GM18873 (cell line): Measurements from ENCODE around the gene DLG2.
"Not testable (repeated sequence)": the region's sequence is repeated elsewhere in the genome, so short reads cannot be mapped to it uniquely, and the experiment has no call there.

ENCODE experiments used
- ATAC-seq: cut with Tn5 transposase; IDR thresholded peaks from one replicate; pipeline ENCODE4 v1.9.1; 2021; ENCODE audit warnings: mild to moderate bottlenecking, moderate library complexity, moderate number of reproducible peaks; ENCODE audit not compliant: unreplicated experiment, low FRiP score

DLG2 gene

DNA sequence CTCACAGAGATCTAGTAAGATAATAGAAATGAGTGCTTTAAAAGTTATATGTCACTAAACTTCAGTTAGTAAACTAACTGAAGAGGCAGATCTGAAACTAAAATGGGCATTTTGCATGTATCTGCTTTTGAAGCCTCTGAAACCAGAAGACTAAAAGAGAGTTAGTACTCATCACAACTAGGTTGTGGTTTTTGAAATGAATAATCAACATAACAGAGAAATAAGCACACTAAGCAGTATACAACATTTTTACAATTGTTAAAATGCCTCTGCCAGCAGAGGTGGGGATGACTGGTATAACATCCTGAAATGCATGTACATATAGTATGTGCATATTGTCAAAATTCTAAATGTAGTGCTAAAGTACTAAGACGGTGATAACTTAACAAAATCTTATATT is 564.5 kb downstream of the DLG2 start:
- peak; percentile 100 for ATAC-seq

DNA sequence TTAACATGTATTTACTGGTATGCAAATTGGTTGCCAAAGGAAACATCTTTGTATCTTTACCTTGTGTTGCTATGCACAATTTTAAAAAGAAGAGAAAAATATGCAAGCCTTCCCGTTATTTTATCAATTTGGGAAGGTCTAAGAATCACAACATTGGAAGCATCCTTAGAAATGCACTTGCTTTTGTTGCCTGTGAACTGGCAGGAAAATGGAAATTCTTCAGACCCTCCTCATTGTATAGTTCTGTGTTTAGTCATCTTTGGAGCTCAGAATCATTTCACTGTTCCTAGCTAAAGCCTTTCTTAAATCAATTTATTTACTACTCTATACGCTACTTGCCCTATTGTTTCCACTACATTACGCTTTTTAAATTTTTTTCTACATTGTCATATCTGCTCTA is 574.5 kb downstream of the DLG2 start:
- ATAC-seq: no peak

DNA sequence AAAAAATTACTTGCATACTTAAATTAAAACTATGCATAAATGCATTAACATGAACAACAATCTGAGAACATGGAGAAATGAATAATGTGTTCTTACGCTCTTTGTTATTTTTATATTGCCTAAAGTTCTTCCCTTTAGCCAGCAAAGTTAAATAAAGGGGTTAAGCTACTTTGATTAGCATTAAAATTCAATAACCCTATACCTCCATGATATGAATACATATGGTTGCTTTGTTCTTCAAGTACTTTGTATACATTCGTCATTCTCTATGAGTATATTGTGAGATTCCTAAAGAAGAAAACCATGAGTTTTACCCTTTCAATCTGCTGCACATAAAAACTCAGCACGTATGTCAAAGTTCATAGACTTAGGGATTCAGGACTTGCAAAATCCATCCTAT is 578.3 kb downstream of the DLG2 start:
- no peak for ATAC-seq

DNA sequence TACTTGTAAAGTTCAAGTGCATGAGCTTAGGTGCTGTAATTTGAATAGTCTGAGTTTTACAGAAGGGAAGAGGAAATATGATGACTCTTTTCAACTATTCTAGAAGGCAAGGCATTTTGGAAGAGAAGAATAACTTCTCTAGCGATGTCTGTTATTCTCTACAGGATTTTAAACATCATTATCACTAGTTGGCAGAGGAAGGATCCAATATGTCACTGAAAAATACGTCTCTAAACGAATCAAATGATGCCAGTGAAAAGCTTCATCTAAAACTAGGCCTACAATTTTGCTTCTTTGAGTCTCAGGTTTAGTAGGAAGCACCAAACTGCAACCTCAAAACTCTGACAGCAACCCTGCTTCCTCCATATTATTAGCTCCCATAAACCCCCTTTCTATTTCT is 581.4 kb downstream of the DLG2 start:
- ATAC-seq: no peak

DNA sequence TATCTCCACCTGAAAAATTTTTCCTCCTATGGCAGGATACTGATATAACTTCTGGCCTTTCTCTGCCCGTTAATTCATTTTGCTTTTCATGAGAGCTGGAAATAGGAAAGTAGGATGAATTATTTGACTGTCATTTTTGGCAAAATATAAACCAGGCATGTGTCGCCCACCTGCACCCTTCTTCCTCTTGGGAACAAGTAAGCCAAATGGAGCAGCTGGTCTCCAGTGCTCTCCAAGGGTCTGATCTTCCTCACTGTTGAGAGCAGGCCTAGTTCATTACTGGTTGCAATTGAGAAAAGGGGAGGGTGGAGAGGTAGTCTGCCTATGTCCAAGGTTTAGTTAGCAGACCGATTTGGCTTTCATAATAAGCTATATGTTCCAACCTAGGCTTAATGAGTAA is 582.2 kb downstream of the DLG2 start:
- no peak for ATAC-seq

DNA sequence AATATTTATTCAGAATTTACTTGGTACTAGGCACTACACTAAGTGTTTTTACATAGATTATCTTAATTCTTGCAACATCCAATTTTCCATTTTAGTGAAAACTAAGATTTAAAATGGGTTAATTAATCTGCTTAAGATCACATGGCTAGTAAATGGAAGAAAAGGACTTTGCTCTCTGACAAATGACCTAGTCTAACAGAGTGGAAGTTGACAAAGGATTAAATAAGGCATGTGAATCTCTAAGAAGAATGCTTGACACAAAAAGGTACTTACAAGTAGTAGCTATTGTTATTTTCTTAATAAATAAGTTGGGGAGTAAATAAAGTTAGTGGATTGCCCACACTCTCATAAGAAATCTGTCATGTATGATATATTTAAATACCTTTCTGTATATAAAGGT is 584.8 kb downstream of the DLG2 start:
- no peak for ATAC-seq

DNA sequence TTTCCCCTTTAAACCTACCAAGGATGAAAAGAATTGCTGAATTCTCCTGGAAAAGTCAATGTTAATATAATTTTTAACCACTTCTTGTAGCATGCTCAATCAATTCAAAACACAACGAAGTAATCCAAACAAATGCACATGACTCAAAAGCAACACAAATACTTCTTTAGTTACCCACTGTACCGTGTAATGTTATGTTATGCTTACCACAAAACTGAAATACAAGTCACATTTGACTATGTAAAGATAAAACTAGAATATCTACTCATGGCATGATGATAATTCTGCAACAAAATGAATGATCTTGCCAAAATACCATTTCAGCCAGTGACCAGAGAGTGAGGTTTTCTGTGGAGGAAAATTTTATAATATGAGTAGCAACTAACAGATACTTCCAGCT is 587.0 kb downstream of the DLG2 start:
- ATAC-seq: no peak

DNA sequence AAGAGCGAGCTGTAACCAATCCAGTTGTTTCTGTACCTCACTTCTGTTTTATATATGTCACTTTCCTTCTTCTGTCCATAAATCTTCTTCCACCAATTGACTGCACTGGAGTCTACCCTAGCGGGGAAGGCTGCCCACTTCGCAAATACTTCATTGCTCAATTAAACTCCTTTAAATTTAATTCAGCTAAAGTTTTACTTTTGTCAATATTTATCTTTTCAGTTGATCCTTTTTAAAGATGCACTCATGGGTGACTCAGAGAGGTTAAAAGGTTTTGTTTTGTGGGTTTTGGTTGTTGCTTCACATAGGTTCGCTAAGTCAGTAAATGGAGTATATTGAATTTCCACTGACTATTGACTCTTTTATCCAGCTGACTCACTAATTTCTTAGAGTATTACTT is 597.2 kb downstream of the DLG2 start:
- ATAC-seq: no peak

DNA sequence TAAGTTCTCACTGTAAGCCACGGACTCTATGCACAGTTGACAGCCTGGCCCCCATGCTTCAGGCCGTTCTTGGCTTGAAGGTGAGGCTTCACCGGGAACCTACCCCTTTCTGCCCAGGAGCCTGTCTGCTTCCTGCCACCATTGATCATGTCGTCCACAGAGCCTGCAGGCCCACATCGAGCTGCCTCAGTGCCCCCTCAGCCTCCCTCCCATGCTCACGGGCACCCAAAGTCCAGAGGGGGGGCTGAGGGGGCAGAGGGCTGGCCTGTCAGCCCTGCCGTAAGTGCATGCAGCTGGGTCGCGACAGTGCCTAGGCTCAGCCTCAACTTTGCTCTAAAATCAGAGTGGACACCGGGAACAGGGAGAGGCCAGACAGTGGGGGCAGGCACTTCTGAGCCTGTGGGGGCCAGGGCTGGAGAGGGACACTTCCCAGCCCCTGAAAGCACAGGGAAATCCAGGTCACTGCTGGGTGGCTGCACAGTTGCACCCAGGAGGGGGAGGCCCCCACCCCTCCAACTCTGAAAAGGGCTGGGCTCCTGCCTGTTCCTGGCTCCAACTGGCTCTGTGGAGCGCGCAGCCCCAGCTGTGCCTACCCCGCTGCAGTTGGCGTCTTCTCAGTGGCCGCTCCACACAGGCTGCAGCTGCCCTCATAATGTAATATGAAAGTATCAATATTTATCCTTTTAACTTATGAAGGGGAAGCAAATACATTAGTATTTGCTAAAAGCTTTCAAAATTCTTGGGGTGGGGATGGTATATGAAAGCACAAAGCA is 598.6 kb downstream of the DLG2 start:
- no peak for ATAC-seq

DNA sequence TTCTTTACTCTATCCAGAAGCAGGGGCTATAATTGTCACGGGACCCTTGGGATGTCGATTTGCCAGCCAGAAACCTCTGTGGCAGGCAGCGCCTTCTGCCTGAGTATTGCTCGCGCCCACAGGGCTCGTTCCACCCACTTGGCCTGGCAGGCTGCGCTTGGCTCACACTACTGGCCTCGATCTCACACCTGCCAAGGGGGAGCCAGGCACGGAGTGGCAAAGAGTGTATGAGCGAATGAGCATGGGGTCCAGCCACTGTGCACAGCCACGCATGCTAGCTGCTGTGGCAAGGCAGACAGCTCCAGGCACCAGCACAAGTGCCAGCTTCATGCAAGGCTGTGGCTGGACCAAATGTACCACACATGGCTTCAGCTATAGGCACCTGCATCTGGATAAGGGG is 599.8 kb downstream of the DLG2 start:
- no peak for ATAC-seq

DNA sequence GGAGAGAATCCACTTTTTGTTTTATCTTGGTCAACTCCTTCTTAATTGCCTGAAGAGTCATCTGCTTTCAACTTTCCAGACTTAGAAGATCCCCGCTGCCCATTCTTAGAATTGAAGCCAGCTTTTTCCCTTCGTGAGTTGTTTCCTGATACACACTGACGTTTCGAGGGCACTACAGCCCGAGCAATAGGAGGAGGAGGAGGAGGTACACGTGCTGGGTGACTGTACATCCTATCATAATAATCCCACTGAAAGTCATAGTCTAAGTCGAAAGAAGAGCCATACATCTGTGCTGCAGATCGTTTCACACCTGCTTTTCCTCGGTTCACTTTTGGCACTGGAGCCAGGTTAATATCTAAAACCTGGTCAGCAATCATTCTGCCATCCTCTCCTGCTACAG is 606.1 kb downstream of the DLG2 start:
- no peak for ATAC-seq

DNA sequence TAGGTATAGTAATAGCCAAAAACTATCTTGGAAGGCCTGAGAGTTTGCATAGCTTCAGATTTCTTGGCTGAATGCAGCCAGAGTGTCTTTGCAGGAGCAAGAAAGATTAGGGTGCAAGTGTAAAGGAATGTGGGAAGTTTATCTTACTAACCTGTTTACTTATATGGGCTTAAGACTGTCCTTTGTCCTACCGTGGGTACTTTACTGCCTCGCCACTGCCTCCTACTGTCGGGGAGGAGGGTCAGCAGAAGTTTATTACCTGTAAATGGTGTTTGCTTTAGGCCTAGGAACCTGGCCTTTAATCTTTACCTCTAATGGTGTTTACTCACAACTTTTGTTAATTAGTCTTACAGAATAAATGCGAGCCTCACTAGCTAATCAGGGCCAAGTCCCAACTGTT is 633.8 kb downstream of the DLG2 start:
- no peak for ATAC-seq

DNA sequence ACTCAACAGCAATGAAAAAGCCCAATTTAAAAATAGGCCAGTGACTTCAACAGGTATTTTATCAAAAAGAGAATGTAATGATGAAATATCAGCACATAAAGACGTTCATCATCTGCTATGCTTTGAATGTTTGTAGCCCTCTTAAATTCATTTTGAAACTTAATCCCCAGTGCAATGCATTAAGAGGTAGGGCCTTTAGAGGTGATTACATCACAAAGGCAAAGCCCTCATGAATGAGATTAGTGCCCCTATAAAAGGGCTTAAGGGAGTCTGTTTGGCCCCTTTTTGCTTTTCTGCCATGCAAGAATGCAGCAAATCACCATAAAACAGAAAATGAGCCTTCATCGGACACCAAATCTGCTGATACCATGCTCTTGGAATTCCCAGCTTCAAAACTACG is 637.0 kb downstream of the DLG2 start:
- no peak for ATAC-seq

DNA sequence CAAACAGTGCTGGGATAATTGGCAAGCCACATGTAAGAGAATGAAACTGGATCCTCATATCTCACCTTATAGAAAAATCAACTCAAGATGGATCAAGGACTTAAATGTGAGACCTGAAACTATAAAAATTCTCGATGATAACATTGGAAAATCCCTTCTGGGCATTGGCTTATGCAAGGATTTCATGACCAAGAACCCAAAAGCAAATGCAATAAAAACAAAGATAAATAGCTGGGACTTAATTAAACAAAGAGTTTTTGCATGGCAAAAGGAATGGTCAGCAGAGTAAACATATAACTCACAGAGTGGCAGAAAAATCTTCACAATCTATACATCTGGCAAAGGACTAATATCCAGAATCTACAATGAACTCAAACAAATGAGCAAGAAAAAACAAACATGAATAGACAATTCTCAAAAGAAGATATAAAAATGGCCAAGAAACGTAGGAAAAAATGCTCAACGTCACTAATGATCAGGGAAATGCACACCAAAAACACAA is 639.4 kb downstream of the DLG2 start:
- ATAC-seq: not testable (repeated sequence)

DNA sequence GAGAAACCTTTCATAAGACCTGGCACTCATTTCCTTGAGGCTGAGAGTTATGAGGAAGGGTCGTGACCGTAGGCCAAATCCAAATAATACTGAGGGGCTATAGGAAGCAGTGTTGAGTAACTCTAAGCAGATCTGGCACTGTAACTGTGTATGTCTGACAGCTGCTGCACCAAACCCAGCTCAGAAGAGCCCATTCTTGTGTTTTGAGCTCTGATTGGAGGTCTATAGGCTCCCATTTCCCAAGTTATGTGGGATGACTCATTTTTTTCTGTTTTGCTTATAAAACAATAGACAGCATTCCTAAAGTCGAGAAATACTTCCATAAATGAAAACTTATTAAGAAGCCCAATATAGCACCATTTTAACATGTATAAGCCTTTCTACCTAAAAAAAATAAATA is 645.8 kb downstream of the DLG2 start:
- ATAC-seq: no peak

DNA sequence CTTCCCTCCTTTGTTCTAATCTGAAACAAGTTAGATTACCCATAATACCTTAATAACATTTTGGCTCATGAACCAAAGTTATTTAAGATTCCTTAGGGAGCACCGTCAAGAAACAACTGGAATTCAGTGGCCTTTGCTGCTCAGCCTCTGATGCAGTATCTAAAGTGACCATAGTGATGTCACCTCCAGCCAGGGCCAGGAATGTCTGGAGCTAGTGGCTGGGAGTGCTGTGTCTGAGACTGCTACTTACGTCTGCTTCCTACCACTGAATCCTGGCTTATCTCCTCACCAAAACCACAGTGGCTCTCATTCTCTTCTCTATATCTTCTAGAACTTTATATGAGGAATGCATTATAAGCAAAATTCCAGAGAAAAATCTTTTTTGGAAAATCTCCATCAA is 658.0 kb downstream of the DLG2 start:
- ATAC-seq: no peak

DNA sequence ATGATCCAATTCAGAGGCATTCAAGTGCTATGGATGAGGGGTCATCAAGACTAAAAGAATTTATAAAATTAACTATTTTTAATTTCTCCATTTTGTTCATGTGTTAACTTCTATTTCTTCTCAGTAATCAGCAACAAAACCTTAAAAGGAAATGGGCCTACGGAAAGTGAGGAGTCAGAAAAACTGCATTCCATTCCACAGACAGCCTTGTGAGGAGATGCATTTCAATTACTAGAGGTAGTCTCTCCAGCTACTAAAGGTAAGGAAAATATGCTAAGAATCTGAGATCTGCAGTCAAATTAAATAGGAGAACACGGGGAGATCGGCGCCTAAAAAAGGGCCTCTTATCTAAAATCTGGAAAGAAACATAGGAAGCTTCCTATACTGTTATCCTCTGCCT is 661.7 kb downstream of the DLG2 start:
- ATAC-seq: no peak

DNA sequence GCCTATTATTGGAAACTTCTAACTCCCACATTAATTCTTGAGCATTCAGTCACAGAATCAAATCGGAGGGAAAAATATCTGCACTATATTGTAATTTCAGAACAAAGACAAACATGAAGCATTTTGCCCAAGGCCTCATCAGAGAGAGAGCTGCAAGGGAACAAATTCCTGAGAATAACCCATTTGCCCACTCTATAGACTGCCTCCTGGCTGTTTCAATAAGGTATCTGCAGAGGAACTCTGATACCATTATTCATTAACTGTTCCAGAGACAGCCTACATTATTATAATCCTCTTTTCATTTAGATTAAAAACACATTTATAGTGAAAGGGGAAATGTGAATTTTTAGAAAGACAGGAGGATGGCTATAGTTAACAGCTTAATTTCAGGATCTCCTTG is 663.9 kb downstream of the DLG2 start:
- no peak for ATAC-seq

DNA sequence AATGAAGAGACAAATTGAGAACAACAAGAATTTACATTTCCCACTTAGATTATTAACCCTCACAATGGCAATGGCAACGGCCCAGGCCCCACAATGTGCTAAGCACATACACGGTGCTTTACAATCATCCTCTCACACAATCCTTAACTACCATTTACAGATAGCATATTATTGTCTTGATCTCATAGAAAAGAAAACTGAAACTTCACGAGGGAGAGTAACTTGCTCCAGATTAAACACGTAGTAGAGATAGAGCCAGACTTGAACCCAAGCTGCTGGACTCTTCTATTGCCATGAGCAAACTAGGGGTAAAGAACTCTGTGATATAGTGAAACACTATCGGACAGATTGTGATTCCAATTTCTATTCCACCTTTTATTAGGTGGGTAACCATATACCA is 665.1 kb downstream of the DLG2 start:
- no peak for ATAC-seq

DNA sequence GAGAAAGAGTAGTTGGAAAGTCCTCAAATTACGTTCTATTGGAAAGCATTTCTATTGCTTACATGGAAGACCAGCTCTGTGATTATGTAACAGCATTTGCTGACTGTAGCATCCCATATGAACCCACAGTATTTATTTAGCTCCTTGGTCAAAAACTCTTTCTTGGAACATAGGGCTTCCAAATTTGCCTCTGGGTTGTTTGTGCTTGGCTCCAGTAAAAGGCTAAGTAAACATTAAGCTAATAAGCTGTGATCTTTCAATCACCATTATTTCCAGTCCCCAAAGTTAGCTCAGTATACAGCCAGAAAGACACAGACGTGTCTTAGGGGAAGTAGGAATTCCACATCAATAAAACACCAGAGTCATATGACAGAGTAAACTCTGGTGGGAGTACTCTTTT is 668.8 kb downstream of the DLG2 start:
- no peak for ATAC-seq

DNA sequence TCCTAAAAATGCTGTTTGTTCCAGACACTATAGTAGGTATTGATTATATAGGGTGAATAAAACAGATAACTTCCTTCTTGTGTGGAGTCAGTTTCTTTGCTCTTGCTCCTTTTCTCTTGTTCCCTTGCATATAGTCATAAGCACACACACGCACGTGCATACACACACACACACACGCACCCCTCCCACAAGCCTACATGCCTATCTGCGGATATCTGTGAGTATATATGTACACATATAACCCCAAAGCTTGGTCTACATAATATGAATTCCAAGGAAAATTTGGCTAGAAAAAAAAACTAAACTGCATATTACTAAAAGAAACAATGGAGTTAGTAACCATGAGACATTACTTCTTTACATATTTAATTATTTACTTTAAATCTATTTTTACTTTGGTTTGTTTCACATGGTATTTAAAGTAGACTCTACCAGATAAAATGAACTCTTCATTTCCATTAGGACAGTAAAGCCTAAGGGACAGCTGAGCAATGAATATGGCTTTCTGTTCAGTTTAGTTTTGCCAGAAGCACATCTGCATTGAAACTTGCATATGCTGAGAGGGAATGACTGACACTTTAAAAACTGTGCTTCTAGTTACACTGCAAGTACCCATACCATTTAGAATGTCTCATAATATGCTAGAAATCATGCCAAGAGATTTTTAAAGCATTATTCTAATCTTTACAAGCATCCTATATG is 676.4 kb downstream of the DLG2 start:
- ATAC-seq: no peak

DNA sequence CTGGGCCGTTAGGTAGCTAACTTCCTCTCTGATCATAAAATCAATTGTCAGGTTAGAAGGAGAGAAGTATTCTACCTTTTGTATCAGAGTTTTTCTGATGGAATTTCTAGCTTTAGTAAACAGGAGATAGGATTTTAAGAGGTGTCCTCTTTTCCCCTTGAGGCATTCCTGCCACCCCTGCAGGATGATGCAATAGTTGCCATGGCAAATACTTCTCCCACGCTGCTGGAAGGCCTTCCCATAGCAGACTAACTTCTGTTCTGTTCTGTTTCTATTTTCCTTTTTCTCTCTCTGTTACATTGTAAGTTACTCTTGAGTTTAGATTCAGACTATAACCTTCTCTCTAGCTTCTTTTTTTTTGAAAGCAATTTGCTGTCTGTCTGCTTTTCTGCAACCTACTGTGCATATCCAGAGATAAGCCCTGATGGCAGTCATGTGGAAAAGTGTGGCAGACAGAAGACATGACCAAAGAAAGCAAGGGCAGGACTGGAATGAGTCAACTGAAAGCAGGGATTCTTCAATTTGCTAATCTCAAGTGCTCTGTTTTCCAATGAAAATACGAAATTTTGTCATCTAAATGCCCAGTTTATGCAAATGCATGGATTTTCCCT is 679.1 kb downstream of the DLG2 start:
- ATAC-seq: no peak
